GM10266 (cell line): Measurements from ENCODE around the gene QSOX2.

Experiments
- DNase-seq: peaks from one replicate; pipeline ENCODE4 v3.0.0; 2012; ENCODE audit errors: extremely low spot score
- TF ChIP-seq, protein P1 (sequence below): IDR thresholded peaks from 2 replicates; pipeline ENCODE4 v1.5.1; 2012; ENCODE audit warnings: mild to moderate bottlenecking, low read depth; ENCODE audit not compliant: control insufficient read depth, insufficient read depth; ENCODE audit errors: missing control alignments

Gene QSOX2

DNA sequence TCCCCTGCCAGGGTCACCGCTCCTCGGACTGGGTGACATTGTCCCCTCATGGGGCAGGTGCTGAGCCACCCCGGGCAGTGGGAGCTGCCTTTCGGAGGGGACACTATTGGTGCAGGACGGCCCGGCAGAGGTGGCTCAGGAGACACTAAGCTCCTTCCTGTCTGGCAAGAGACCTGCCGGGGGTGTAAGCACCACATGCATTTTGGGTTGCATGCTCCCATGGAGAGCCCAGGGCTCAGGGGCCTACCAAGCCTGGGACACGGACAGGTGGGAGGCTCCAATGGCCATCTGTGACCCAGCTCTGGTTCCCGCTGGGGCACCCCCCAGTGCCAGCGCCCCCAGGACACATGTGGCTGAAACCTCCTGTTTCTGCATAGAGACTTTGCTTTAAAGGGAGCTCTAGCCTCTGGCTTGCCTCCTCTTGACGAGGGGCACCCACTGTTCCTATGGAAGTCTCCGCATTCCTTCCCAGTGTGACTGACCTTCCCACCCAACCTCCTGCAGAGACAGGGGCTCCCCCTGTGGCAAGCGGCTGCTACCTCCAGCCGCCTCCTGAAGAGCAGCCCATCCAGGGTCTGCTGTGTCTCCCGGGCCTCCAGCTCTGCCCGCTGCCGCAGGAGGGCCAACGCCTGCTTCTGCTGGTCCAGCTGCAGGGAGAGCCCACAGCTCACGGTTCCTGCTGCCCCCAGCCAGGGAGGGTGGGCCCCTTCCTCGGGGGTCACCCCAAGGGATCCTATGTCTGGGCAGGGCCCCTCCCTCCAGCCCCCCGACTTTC, 30.2 kb upstream of the QSOX2 start:
- no peak for DNase-seq
- TF ChIP-seq, protein P1, sequence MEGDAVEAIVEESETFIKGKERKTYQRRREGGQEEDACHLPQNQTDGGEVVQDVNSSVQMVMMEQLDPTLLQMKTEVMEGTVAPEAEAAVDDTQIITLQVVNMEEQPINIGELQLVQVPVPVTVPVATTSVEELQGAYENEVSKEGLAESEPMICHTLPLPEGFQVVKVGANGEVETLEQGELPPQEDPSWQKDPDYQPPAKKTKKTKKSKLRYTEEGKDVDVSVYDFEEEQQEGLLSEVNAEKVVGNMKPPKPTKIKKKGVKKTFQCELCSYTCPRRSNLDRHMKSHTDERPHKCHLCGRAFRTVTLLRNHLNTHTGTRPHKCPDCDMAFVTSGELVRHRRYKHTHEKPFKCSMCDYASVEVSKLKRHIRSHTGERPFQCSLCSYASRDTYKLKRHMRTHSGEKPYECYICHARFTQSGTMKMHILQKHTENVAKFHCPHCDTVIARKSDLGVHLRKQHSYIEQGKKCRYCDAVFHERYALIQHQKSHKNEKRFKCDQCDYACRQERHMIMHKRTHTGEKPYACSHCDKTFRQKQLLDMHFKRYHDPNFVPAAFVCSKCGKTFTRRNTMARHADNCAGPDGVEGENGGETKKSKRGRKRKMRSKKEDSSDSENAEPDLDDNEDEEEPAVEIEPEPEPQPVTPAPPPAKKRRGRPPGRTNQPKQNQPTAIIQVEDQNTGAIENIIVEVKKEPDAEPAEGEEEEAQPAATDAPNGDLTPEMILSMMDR, result no peak

DNA sequence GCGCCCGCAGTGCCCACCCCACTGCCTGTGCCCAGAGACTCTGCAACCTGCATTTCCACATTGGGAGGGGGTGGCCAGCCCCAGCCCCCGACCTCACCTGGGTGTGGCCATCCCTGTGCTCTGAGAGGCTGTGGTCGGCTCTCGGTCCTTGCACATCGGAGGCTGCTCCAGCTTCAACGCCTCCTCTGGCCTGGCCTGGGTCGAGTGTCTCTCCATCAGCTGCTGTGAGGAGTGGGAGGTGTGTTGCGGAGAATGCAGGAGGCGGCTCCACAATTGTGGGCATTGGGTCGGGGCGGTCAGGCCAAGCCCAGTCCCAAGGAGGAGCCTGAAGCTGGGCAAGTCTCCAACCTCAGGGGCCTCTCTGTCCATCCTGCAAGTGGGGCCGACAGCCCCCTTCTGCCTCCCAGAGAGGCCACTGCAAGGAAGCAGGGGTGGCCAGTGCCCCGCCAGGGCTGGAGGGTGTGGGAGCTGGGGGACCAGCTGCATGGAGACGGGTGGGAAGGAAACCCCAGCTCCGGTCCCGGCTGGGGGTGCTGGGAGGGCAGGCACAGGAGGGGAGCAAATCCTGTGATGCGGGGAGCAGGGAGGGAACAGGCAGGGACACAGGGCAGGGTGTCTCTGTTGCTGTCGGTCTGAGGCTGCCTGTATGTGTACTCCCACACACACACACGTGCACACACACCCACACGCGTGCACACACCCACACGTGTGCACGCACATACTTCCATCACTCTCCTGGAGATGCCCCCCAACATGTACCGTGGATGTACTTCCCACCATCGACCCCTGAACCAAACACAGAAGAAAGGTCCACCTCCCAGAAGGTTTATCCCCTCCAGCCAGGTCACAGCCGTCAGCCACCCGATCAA, 29.4 kb upstream of the QSOX2 start:
- TF ChIP-seq, protein P1, result no peak

DNA sequence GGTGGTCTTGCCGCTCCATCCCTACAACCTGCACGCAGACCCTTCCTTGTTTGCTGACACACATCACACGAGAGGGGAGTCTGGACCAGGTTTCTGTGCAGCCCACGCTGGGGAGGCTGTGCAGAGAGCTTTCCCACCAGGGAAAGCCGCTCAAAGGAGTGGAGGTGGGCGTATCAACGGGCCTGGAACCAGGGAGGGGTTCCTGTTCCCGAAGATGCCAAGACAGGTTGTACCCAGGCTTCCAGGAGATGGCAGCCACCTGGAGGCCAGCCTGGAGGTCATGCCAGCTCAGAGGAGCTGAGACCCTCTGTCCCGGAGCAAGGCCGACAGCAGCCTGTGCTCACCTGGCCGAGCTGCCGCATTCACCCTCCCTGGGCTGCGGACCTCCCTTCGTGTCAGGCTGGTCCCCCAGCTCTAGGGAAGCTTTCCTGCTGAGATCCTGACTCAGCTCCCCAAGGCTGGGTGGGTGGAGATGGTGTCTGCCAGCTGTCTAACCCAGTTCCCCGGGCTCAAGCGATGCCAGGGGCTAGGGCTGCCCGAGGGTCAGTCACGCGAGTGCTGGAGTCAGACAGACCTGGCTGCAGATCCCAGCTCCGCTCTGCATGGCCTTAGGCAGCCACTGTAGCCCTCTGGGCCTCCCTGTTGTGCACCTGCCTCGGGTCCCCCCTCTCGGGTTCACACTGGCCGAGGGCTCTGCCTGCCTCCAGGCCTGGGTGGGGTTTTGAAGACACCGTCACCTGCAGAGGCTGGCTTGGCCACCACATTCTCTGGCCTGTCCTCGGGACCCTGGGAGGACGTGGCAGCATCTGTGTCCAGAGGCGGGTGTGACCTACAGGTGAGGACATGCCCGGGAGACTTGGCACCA, 28.5 kb upstream of the QSOX2 start:
- DNase-seq, result no peak

More for the DNA sequence above, 29.4 kb upstream of the QSOX2 start:
- DNase-seq, result no peak

DNA sequence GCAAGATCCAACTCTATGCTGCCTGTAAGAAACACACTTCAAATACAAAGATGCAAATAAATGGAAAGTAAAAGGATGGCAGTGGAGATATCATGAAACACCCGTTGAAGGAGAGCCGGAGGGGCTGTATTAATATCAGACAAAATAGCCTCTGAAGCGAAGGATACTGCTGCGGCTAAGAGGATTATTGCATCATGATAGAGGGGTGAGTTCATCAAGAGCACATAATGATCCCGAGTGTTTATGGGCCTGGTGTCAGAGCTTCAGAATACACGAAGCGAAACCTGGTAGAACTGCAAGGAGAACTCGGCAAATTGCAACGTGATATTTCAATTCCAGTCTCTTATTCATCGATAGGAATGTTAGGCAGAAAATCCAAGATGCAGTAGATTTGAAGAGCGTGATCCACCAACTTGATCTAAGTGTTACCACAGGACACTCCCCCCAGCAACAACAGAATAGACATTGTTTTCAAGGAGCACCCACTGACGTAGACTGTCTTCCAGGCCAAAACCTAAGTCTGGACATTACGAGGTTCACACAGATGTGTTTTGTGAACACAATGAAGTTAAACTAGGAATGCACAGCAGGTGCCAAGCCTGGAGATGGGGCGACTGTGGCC, 27.7 kb upstream of the QSOX2 start:
- TF ChIP-seq, protein P1, result no peak
- DNase-seq, result no peak

More for the DNA sequence above, 28.5 kb upstream of the QSOX2 start:
- TF ChIP-seq, protein P1, result no peak

DNA sequence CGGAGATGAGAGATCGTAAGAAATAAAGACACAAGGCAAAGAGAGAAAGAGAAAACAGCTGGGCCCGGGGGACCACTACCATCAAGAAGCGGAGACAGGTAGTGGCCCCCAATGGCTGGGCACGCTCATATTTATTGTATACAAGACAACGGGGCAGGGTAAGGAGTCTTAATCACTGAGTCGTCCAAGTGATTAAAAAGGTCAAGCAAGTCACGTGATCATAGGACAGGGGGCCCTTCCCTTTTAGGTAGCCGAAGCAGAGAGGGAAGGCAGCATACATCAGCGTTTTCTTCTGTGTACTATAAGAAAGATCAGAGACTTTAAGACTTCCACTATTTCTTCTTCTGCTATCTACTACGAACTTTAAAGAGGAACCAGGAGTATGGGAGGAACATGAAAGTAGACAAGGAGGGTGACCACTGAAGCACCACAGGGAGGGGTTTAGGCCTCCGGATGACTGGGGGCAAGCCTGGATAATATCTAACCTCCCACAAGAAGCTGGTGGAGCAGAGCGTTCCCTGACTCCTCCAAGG, 24.6 kb upstream of the QSOX2 start:
- DNase-seq, result no peak
- TF ChIP-seq, protein P1, result no peak

DNA sequence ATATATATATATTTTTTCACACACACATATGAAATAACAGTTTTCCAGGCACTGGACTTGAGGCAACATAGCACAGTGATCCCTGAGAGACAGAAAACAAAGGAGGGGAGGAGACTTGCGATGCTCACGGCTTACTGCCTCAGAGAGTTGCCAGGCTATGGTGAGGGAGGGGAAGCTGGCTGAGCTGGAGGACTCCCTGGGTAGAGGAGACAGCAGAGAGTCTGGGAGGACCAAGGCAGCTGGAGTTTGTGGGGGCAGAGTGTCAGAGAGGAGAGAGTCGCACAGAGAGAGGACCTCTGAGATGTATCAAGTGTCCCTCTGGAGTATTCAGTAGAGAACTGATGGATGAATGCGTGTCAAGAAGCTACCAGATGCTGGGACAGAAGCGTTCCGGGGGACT, 23.1 kb upstream of the QSOX2 start:
- TF ChIP-seq, protein P1, result no peak
- DNase-seq, result no peak
